OCI-LY7 (cell line): ENCODE results near the gene SLC25A39. TPM values are rescaled to one million over a fixed set of nuclear protein-coding genes. Genes with fewer than 3 reads are reported as not detected.

Source experiments
- BruUV-seq: library from RNA; stranded (reverse); fragments of 400-500 nt; replicated peaks from 2 replicates; lab custom pipeline; 2021; lab: Mats Ljungman, UMichigan
- CTCF ChIA-PET: fragments of 300-600 bp; sonication (Branson Sonifier 250); formaldehyde crosslinking; loops from one replicate; lab custom pipeline; 2022; ENCODE audit warnings: antibody characterized with exemption; ENCODE audit not compliant: unreplicated experiment; lab: Charles Lee
- POLR2A ChIA-PET: fragments of 300-600 bp; sonication (Branson Sonifier 250); formaldehyde crosslinking; loops from one replicate; lab custom pipeline; 2022; ENCODE audit warnings: antibody characterized with exemption; lab: Charles Lee
- DNase-seq: peaks from one replicate; pipeline ENCODE4 v3.0.0-alpha.2; 2015; ENCODE audit warnings: low spot score
- H2AFZ ChIP-seq: fragments of 200-600 bp; sonication (generic), shearing (Covaris generic); 2 replicates; pipeline ENCODE4 v1.6.1; 2014; ENCODE audit warnings: mild to moderate bottlenecking, antibody characterized with exemption, low read length, moderate library complexity
- H3K27ac ChIP-seq: fragments of 200-600 bp; sonication (generic); 2 replicates; pipeline ENCODE4 v1.5.1; 2014; ENCODE audit warnings: mixed run types, low read depth, mild to moderate bottlenecking, moderate library complexity, low read length, inconsistent platforms; ENCODE audit not compliant: poor library complexity, severe bottlenecking
- H3K36me3 ChIP-seq: fragments of 200-600 bp; sonication (generic); 2 replicates; pipeline ENCODE4 v1.6.1; 2014; ENCODE audit warnings: mild to moderate bottlenecking, antibody characterized with exemption, low read length, moderate library complexity, mixed read lengths; ENCODE audit not compliant: insufficient read depth
- H3K4me1 ChIP-seq: fragments of 200-600 bp; sonication (generic); 2 replicates; pipeline ENCODE4 v1.5.1; 2014; ENCODE audit warnings: mild to moderate bottlenecking, low read length; ENCODE audit not compliant: insufficient read depth, poor library complexity, severe bottlenecking
- H3K4me2 ChIP-seq: fragments of 200-600 bp; sonication (generic); 2 replicates; pipeline ENCODE4 v1.6.1; 2014; ENCODE audit warnings: mild to moderate bottlenecking, low read length
- H3K4me3 ChIP-seq: fragments of 200-600 bp; sonication (generic); 2 replicates; pipeline ENCODE4 v1.5.1; 2014; ENCODE audit warnings: mild to moderate bottlenecking, low read depth, low read length; ENCODE audit not compliant: poor library complexity, severe bottlenecking
- H3K79me2 ChIP-seq: fragments of 200-600 bp; sonication (generic); 2 replicates; pipeline ENCODE4 v1.6.1; 2016; ENCODE audit warnings: low read depth, mild to moderate bottlenecking, low read length, moderate library complexity, mixed read lengths; ENCODE audit not compliant: insufficient read depth
- H3K9me2 ChIP-seq: fragments of 200-600 bp; sonication (generic); 2 replicates; pipeline ENCODE4 v1.6.1; 2016; ENCODE audit warnings: mild to moderate bottlenecking, low read length, mixed read lengths; ENCODE audit not compliant: insufficient read depth
- H3K9me3 ChIP-seq: fragments of 200-600 bp; sonication (generic); 2 replicates; pipeline ENCODE4 v1.6.1; 2014; ENCODE audit warnings: mild to moderate bottlenecking, mixed run types, low read length, mixed read lengths
- H4K20me1 ChIP-seq: fragments of 200-600 bp; sonication (generic); 2 replicates; pipeline ENCODE4 v1.6.1; 2014; ENCODE audit warnings: mild to moderate bottlenecking, antibody characterized with exemption, low read length, moderate library complexity, mixed read lengths; ENCODE audit not compliant: insufficient read depth
- EZH2phosphoT487 ChIP-seq: fragments of 200-600 bp; sonication (generic); IDR thresholded peaks from 2 replicates; pipeline ENCODE4 v1.6.1; 2018; ENCODE audit warnings: low read depth, borderline replicate concordance, mild to moderate bottlenecking, mixed run types, antibody characterized with exemption, low read length, moderate library complexity, mixed read lengths
- intact Hi-C: fragments of 100-400 bp; cut with micrococcal nuclease; formaldehyde crosslinking; loops from one replicate; pipeline ENCODE4 v1.10.0; 2022; ENCODE audit not compliant: unreplicated experiment
- total RNA-seq, 2 experiments: library from RNA; depleted of rRNA in 1 of 2; stranded (reverse); fragments of >200 nt in 1 of 2; shearing (Covaris generic) in 1 of 2; gene quantifications; 2 replicates each; pipeline ENCODE4 v1.2.3, GENCODE V29; 2014 to 2022
- TF ChIP-seq, protein P1 (sequence below): fragments of 200-600 bp; sonication (generic); conservative IDR thresholded peaks from 2 replicates; pipeline ENCODE4 v1.5.1; 2014; ENCODE audit warnings: mild to moderate bottlenecking, antibody characterized with exemption, low read length, moderate library complexity, mixed read lengths

SLC25A39 gene
- total RNA-seq, 2 experiments from 2014 or later: 156 to 159 TPM

DNA sequence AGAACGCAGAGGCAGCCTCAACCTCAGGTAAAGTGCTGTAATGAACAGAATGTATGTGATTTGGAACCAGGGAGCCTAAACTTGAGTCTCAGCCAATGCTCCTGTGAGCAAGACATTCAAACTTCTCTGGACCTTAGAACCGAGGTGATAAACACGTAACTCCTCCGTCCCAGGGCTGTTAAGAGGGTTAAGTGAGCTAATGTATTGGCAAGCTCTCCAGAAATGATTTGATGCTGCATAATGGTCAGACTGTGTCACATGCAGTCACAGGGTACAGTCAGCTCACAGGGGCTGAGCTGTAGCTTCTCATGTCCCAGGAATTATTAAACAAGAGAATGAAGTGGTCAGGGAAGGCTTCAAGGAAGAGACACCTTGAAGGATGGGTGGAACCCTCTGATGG is 46.6 kb downstream of the SLC25A39 start:
- no peaks in the 10 kb centered on the region for H3K79me2 ChIP-seq
- H2AFZ ChIP-seq: no peak overlapping the region
- no peaks in the 10 kb centered on the region for H3K9me2 ChIP-seq
- ChIA-PET POLR2A (no interaction called here), CTCF (no interaction called here)
- TF ChIP-seq, protein P1, sequence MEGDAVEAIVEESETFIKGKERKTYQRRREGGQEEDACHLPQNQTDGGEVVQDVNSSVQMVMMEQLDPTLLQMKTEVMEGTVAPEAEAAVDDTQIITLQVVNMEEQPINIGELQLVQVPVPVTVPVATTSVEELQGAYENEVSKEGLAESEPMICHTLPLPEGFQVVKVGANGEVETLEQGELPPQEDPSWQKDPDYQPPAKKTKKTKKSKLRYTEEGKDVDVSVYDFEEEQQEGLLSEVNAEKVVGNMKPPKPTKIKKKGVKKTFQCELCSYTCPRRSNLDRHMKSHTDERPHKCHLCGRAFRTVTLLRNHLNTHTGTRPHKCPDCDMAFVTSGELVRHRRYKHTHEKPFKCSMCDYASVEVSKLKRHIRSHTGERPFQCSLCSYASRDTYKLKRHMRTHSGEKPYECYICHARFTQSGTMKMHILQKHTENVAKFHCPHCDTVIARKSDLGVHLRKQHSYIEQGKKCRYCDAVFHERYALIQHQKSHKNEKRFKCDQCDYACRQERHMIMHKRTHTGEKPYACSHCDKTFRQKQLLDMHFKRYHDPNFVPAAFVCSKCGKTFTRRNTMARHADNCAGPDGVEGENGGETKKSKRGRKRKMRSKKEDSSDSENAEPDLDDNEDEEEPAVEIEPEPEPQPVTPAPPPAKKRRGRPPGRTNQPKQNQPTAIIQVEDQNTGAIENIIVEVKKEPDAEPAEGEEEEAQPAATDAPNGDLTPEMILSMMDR: no peak
- TF ChIP-seq EZH2phosphoT487: no peak
- no peak overlapping the region for H3K27ac ChIP-seq
- H3K36me3 ChIP-seq: no peaks in the 10 kb centered on the region
- H3K4me3 ChIP-seq: no peak overlapping the region
- no peak for DNase-seq
- H4K20me1 ChIP-seq: peaks cover 3% of the 10 kb centered on the region; the same call in 1 of the 2 replicates
- peaks cover 6% of the 10 kb centered on the region for H3K4me1 ChIP-seq
- no peak overlapping the region for H3K4me2 ChIP-seq
- intact Hi-C loops: no loop called here
- H3K9me3 ChIP-seq: no peaks in the 10 kb centered on the region
- no TSS peak for BruUV-seq

DNA sequence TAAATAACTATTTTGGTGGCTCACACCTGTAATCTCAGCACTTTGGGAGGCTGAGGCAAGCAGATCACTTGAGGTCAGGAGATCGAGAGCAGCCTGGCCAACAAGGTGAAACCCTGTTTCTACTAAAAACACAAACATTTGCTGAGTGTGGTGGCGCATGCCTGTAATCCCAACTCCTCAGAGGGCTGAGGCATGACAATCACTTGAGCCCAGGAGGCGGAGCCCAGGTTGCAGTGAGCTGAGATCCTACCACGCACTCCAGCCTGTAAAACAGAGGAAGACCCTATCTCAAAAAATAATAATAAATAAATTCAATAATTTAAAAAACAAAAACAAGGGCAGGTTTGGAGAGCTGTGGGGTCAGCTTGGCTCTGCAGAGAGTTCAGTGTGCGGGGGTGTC is 51.0 kb downstream of the SLC25A39 start:
- no peak overlapping the region for H3K4me2 ChIP-seq
- BruUV-seq: no TSS peak
- CTCF ChIA-PET: no interaction called here
- intact Hi-C loops: no loop called here
- H2AFZ ChIP-seq: no peak overlapping the region
- no peaks in the 10 kb centered on the region for H3K9me3 ChIP-seq
- no peaks in the 10 kb centered on the region for H3K4me1 ChIP-seq
- no peak overlapping the region for H3K4me3 ChIP-seq
- no peaks in the 10 kb centered on the region for H3K79me2 ChIP-seq
- POLR2A ChIA-PET: interaction anchor here (0.8 kb wide), 1 partner anchor 95 kb away, joined by 3 read pairs; no protein-coding TSS in a partner anchor
- TF ChIP-seq, protein P1: no peak
- no peak for TF ChIP-seq EZH2phosphoT487
- no peak for DNase-seq
- H3K36me3 ChIP-seq: no peaks in the 10 kb centered on the region
- H3K27ac ChIP-seq: no peak overlapping the region
- no peaks in the 10 kb centered on the region for H3K9me2 ChIP-seq
- peaks cover 3% of the 10 kb centered on the region; the same call in 1 of the 2 replicates for H4K20me1 ChIP-seq

DNA sequence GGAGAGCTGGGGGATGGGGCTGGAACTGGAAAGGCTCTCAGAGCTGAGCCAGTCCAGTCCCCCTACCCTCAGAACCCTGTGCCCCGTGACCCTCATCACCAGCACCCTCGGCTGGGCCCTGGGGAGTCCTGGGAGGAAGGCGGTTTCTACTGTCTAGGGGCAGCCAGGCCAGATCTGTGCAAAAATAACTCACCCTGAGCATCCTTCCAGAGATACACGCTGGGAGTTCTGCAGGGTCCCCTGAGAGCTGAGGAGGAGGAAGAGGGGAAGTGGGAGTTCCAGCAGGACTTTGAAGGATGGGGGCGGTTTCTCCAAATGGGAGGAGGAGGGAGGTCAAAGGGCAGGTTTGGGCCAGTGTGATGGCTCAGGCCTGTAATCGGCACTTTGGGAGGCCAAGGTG is 51.7 kb downstream of the SLC25A39 start:
- Histone ChIP-seq H3K4me1 (no peaks in the 10 kb centered on the region), H3K36me3 (no peaks in the 10 kb centered on the region), H3K4me3 (no peak overlapping the region), H3K9me3 (no peaks in the 10 kb centered on the region), H4K20me1 (0 out of 2 replicates have a peak, but pooled peaks cover under 1% of the 10 kb centered on the region), H2AFZ (no peak overlapping the region), H3K9me2 (no peaks in the 10 kb centered on the region), H3K27ac (no peak overlapping the region), H3K4me2 (no peak overlapping the region), H3K79me2 (no peaks in the 10 kb centered on the region)
- CTCF ChIA-PET: no interaction called here
- POLR2A ChIA-PET: interaction anchor here (0.8 kb wide), 1 partner anchor 96 kb away, joined by 3 read pairs; no protein-coding TSS in a partner anchor
- TF ChIP-seq, protein P1: no peak
- no peak for TF ChIP-seq EZH2phosphoT487
- no peak for DNase-seq
- intact Hi-C loops: no loop called here
- no TSS peak for BruUV-seq
